GM10266 (cell line): ENCODE data around the gene HK1.

Experiments
- DNase-seq: peaks from one replicate; pipeline ENCODE4 v3.0.0; 2012; ENCODE audit errors: extremely low spot score
- TF ChIP-seq, protein P1 (sequence below): IDR thresholded peaks from 2 replicates; pipeline ENCODE4 v1.5.1; 2012; ENCODE audit warnings: mild to moderate bottlenecking, low read depth; ENCODE audit not compliant: control insufficient read depth, insufficient read depth; ENCODE audit errors: missing control alignments

The HK1 gene

GRCh38 chr10:69451209-69451783, 173.0 kb downstream of the HK1 start, which contains the start of gene TSPAN15:
TSS of gene TSPAN15 (plus strand) at chr10:69451465. CDS start at chr10:69451595, 130 bp downstream.
- DNase-seq: peak; percentile 89
- TF ChIP-seq, protein P1, sequence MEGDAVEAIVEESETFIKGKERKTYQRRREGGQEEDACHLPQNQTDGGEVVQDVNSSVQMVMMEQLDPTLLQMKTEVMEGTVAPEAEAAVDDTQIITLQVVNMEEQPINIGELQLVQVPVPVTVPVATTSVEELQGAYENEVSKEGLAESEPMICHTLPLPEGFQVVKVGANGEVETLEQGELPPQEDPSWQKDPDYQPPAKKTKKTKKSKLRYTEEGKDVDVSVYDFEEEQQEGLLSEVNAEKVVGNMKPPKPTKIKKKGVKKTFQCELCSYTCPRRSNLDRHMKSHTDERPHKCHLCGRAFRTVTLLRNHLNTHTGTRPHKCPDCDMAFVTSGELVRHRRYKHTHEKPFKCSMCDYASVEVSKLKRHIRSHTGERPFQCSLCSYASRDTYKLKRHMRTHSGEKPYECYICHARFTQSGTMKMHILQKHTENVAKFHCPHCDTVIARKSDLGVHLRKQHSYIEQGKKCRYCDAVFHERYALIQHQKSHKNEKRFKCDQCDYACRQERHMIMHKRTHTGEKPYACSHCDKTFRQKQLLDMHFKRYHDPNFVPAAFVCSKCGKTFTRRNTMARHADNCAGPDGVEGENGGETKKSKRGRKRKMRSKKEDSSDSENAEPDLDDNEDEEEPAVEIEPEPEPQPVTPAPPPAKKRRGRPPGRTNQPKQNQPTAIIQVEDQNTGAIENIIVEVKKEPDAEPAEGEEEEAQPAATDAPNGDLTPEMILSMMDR: no peak
